GM18858 (cell line): Measurements from ENCODE around the gene NTHL1.

Source experiments
- ATAC-seq: cut with Tn5 transposase; IDR thresholded peaks from one replicate; pipeline ENCODE4 v1.9.1; 2021; ENCODE audit not compliant: unreplicated experiment

Gene NTHL1

GRCh38 chr16:2084895-2085625 lies 37.4 kb upstream of the NTHL1 start:
- ATAC-seq = no peak

GRCh38 chr16:2083876-2084780 lies 36.5 kb upstream of the NTHL1 start:
- ATAC-seq = no peak

- no peak for ATAC-seq
Measured at GRCh38 chr16:2083409-2083808, 35.8 kb upstream of the NTHL1 start.

- no peak for ATAC-seq
Measured at GRCh38 chr16:2082983-2083364, 35.3 kb upstream of the NTHL1 start.

GRCh38 chr16:2082171-2082982 lies 34.7 kb upstream of the NTHL1 start:
- no peak for ATAC-seq

- no peak for ATAC-seq
Measured at GRCh38 chr16:2081201-2082084, 33.8 kb upstream of the NTHL1 start.

GRCh38 chr16:2079991-2080390 lies 32.4 kb upstream of the NTHL1 start:
- ATAC-seq = no peak

GRCh38 chr16:2079311-2079800 lies 31.7 kb upstream of the NTHL1 start:
- no peak for ATAC-seq

GRCh38 chr16:2078691-2079090 lies 31.1 kb upstream of the NTHL1 start:
- ATAC-seq = no peak

GRCh38 chr16:2078096-2078495 lies 30.5 kb upstream of the NTHL1 start:
- no peak for ATAC-seq

- no peak for ATAC-seq
Measured at GRCh38 chr16:2077696-2078095, 30.1 kb upstream of the NTHL1 start.

GRCh38 chr16:2077016-2077415 lies 29.4 kb upstream of the NTHL1 start:
- ATAC-seq = no peak

- no peak for ATAC-seq
Measured at GRCh38 chr16:2076072-2076865, 28.6 kb upstream of the NTHL1 start.

- ATAC-seq = no peak
Measured at GRCh38 chr16:2075631-2076030, 28.0 kb upstream of the NTHL1 start.

GRCh38 chr16:2074071-2074470 lies 26.4 kb upstream of the NTHL1 start:
- no peak for ATAC-seq

- ATAC-seq = no peak
Measured at GRCh38 chr16:2072926-2073325, 25.3 kb upstream of the NTHL1 start.

GRCh38 chr16:2071454-2072202 lies 24.0 kb upstream of the NTHL1 start:
- ATAC-seq = no peak

GRCh38 chr16:2070576-2071453 lies 23.2 kb upstream of the NTHL1 start:
- no peak for ATAC-seq
